PC-3 (cell line): Measurements from ENCODE around the gene PIGS. TPM values are rescaled to one million over a fixed set of nuclear protein-coding genes. Genes with fewer than 3 reads are reported as not detected.
A peak's percentile ranks its signal among the peaks of the same experiment; 100 is the strongest.

Experiments
- ATAC-seq: fragments of 200-7000 bp; cut with Tn5 transposase; 2 replicates; pipeline ENCODE4 v1.9.1; 2020; ENCODE audit warnings: mild to moderate bottlenecking, moderate library complexity
- BruUV-seq: library from RNA; stranded (reverse); fragments of 400-500 nt; replicated peaks from 2 replicates; lab custom pipeline; 2021; lab: Mats Ljungman, UMichigan
- CTCF ChIA-PET: fragments of 300-600 bp; sonication (Branson Sonifier 250); formaldehyde crosslinking; loops from one replicate; lab custom pipeline; 2022; ENCODE audit warnings: antibody characterized with exemption; lab: Charles Lee
- POLR2A ChIA-PET: fragments of 300-600 bp; sonication (Branson Sonifier 250); formaldehyde crosslinking; loops from one replicate; lab custom pipeline; 2022; ENCODE audit warnings: antibody characterized with exemption; ENCODE audit not compliant: unreplicated experiment; lab: Charles Lee
- DNase-seq: peaks from one replicate; pipeline ENCODE4 v3.0.0-alpha.2; 2015
- H2AFZ ChIP-seq: fragments of 300-600 bp; sonication (generic); 2 replicates; pipeline ENCODE4 v1.6.0; 2016; ENCODE audit warnings: antibody characterized with exemption, low read length
- H3F3A ChIP-seq: fragments of 300-600 bp; sonication (generic); one replicate; pipeline ENCODE4 v1.6.0; 2017; ENCODE audit warnings: antibody characterized with exemption, low read length, control low read depth, mild to moderate bottlenecking; ENCODE audit not compliant: unreplicated experiment
- H3K27ac ChIP-seq: fragments of 300-600 bp; sonication (generic); 2 replicates; pipeline ENCODE4 v1.5.1; 2016; ENCODE audit warnings: mild to moderate bottlenecking, low read length
- H3K27me3 ChIP-seq: fragments of 300-600 bp; sonication (generic); 2 replicates; pipeline ENCODE4 v1.6.1; 2016; ENCODE audit warnings: low read length, mixed read lengths
- H3K36me3 ChIP-seq: fragments of 300-600 bp; sonication (generic); 2 replicates; pipeline ENCODE4 v1.6.1; 2016; ENCODE audit warnings: low read depth, mixed run types, low read length, mixed read lengths
- H3K4me1 ChIP-seq: fragments of 300-600 bp; sonication (generic); 2 replicates; pipeline ENCODE4 v1.5.1; 2016; ENCODE audit warnings: low read length; ENCODE audit not compliant: insufficient read depth
- H3K4me2 ChIP-seq: fragments of 300-600 bp; sonication (generic); 2 replicates; pipeline ENCODE4 v1.6.0; 2016; ENCODE audit warnings: low read length
- H3K4me3 ChIP-seq: fragments of 300-600 bp; sonication (generic); 2 replicates; pipeline ENCODE4 v1.5.1; 2016; ENCODE audit warnings: mild to moderate bottlenecking, low read length, mixed read lengths
- H3K79me2 ChIP-seq: fragments of 300-600 bp; sonication (generic); 2 replicates; pipeline ENCODE4 v1.6.1; 2017; ENCODE audit warnings: low read length, mixed read lengths
- H3K9ac ChIP-seq: fragments of 300-600 bp; sonication (generic); 2 replicates; pipeline ENCODE4 v1.6.0; 2016; ENCODE audit warnings: mild to moderate bottlenecking, low read length
- H3K9me2 ChIP-seq: fragments of 300-600 bp; sonication (generic); replicated peaks from 2 replicates; pipeline ENCODE4 v1.6.1; 2016; ENCODE audit warnings: mixed run types, low read length, mixed read lengths
- H3K9me3 ChIP-seq: fragments of 300-600 bp; sonication (generic); 2 replicates; pipeline ENCODE4 v1.6.1; 2016; ENCODE audit warnings: low read length, mixed read lengths
- H4K20me1 ChIP-seq: fragments of 300-600 bp; sonication (generic); 2 replicates; pipeline ENCODE4 v1.6.1; 2016; ENCODE audit warnings: low read length, mixed read lengths
- EZH2 ChIP-seq: fragments of 300-600 bp; sonication (generic); IDR thresholded peaks from one replicate; pipeline ENCODE4 v1.6.1; 2017; ENCODE audit warnings: antibody characterized with exemption, mild to moderate bottlenecking, low read length; ENCODE audit not compliant: unreplicated experiment
- EZH2phosphoT487 ChIP-seq: fragments of 300-600 bp; sonication (generic); IDR thresholded peaks from 2 replicates; pipeline ENCODE4 v1.6.1; 2018; ENCODE audit warnings: mild to moderate bottlenecking, antibody characterized with exemption, low read length, borderline replicate concordance
- intact Hi-C: fragments of 100-400 bp; cut with micrococcal nuclease; formaldehyde crosslinking; loops from 2 replicates; pipeline ENCODE4 v1.9.0; 2023
- total RNA-seq: library from RNA; depleted of rRNA; stranded (reverse); fragments of >200 nt; gene quantifications from 2 replicates; pipeline ENCODE4 v1.2.3, GENCODE V29; 2014
- TF ChIP-seq, protein P1 (sequence below): fragments of 300-600 bp; sonication (generic); conservative IDR thresholded peaks from 2 replicates; pipeline ENCODE4 v1.5.1; 2017; ENCODE audit warnings: antibody characterized with exemption, low read depth, mild to moderate bottlenecking, low read length

PIGS gene
- total RNA-seq, 1 experiment from 2014 or later, result 15.8 TPM

DNA sequence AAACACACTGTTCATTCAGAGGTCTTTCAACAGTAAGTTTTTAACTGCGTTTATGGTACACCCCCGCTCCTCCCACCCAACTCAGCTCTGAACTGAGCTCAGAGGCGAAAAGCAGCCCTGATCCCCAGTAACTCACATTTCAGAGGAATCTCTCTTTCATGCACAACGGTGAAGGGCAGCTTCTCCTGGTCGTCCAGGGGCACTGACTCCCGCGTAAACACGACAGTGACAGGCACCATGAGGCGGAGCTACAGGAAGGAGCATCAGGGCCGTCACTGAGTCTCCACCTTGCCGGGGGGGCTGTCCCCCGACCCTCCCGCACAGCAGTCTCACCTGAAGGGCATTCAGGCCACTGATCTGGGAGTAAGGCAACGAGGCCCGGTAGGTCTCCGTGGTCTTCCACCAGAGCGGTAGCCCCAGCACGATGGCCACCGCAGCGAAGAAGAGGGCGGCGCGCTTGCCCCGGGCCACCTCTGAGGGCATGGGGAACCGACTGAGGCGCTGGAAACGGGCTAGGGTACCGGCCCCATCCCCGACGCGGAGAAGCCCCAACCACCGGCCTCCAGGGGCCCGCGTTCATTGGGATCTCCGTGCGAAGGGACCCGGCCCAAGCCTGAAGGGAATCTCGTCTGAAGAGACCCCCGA, 486 bp downstream of the PIGS start:
- Histone ChIP-seq H3K4me2 (peak overlapping the region; percentile 91), H4K20me1 (no peaks in the 10 kb centered on the region), H3K27ac (no peak overlapping the region), H3K4me1 (peaks cover 15% of the 10 kb centered on the region), H3F3A (no peaks in the 10 kb centered on the region), H3K9me3 (no peaks in the 10 kb centered on the region), H3K79me2 (peaks cover 23% of the 10 kb centered on the region), H3K27me3 (no peaks in the 10 kb centered on the region), H2AFZ (peak overlapping the region; percentile 97), H3K9me2 (no peaks in the 10 kb centered on the region), H3K4me3 (peak overlapping the region; percentile 98), H3K9ac (peak overlapping the region; percentile 83), H3K36me3 (no peaks in the 10 kb centered on the region; the same call in 1 of the 2 replicates)
- ATAC-seq (peak; percentile 43), DNase-seq (peak; percentile 20)
- BruUV-seq, result no TSS peak
- TF ChIP-seq, protein P1, sequence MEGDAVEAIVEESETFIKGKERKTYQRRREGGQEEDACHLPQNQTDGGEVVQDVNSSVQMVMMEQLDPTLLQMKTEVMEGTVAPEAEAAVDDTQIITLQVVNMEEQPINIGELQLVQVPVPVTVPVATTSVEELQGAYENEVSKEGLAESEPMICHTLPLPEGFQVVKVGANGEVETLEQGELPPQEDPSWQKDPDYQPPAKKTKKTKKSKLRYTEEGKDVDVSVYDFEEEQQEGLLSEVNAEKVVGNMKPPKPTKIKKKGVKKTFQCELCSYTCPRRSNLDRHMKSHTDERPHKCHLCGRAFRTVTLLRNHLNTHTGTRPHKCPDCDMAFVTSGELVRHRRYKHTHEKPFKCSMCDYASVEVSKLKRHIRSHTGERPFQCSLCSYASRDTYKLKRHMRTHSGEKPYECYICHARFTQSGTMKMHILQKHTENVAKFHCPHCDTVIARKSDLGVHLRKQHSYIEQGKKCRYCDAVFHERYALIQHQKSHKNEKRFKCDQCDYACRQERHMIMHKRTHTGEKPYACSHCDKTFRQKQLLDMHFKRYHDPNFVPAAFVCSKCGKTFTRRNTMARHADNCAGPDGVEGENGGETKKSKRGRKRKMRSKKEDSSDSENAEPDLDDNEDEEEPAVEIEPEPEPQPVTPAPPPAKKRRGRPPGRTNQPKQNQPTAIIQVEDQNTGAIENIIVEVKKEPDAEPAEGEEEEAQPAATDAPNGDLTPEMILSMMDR, result no peak
- no peak for TF ChIP-seq EZH2
- no peak for TF ChIP-seq EZH2phosphoT487
- CTCF ChIA-PET, result no interaction called here
- intact Hi-C loops, result no loop called here
- POLR2A ChIA-PET, result interaction anchor here (0.5 to 0.6 kb wide), 2 partner anchors 11 to 18 kb away, joined by 3 to 13 read pairs; no protein-coding TSS in a partner anchor

DNA sequence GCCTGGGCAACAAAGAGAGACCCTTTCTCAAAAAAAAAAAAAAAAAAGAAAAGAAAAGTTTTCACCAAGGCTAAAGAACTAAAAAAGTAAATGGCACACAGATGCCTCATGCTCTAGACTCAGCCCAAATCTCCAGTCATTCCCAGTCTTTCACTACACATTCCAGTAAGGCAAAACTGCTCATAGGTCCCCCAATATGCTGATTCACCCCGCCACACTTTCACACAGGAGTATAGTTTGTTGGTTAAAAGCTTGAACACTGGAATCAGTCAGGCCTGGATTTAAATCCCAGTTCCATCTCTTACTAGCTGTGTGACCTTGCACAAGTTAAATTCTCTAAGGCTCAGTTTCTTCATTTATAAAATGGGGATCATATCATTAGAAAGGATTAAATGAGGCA, 1.9 kb downstream of the PIGS start:
- Histone ChIP-seq H3F3A (no peaks in the 10 kb centered on the region), H3K36me3 (no peaks in the 10 kb centered on the region), H3K9me3 (no peaks in the 10 kb centered on the region), H3K4me3 (peak overlapping the region; percentile 7; the same call in 1 of the 2 replicates), H3K9me2 (no peaks in the 10 kb centered on the region), H3K9ac (no peak overlapping the region), H3K4me2 (peak overlapping the region; percentile 91; the same call in 1 of the 2 replicates), H3K79me2 (peaks cover 23% of the 10 kb centered on the region), H3K27ac (no peak overlapping the region), H3K4me1 (peaks cover 15% of the 10 kb centered on the region), H2AFZ (no peak overlapping the region), H3K27me3 (no peaks in the 10 kb centered on the region), H4K20me1 (no peaks in the 10 kb centered on the region)
- TF ChIP-seq EZH2phosphoT487, result no peak
- ChIA-PET POLR2A (no interaction called here), CTCF (no interaction called here)
- DNase-seq, result no peak
- no TSS peak for BruUV-seq
- no peak for ATAC-seq
- intact Hi-C loops, result no loop called here

DNA sequence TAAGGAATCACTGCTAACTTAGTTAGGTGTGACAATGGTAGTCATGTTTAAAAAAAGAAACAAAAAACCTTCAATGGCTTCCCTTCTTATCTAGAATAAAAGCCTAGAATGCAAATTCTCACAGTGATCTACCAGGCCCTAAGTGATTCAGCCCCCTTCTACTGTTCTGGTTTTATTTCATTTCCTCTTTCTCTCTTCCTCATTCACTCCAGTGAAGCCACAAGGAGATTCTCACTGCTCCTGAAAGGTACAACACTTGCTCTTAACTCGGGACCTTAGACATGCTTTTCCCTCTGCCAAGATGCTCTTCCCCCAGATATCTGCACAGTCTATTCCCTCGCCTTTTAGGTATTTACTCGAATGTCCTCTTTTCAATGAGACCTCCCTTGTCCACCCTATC, 3.7 kb downstream of the PIGS start:
- Histone ChIP-seq H3K27me3 (no peaks in the 10 kb centered on the region), H3K27ac (no peak overlapping the region), H3K9me3 (no peaks in the 10 kb centered on the region), H3K9ac (no peak overlapping the region), H3K4me2 (no peak overlapping the region), H4K20me1 (no peaks in the 10 kb centered on the region), H3K36me3 (no peaks in the 10 kb centered on the region), H3K9me2 (no peaks in the 10 kb centered on the region), H3K79me2 (peaks cover 23% of the 10 kb centered on the region), H3K4me1 (peaks cover 12% of the 10 kb centered on the region), H3K4me3 (no peak overlapping the region), H2AFZ (no peak overlapping the region), H3F3A (no peaks in the 10 kb centered on the region)
- no peak for ATAC-seq
- intact Hi-C loops, result no loop called here
- CTCF ChIA-PET, result no interaction called here
- TF ChIP-seq, protein P1, result no peak
- no peak for TF ChIP-seq EZH2phosphoT487
- TF ChIP-seq EZH2, result no peak
- POLR2A ChIA-PET, result no interaction called here
- no TSS peak for BruUV-seq
- DNase-seq, result no peak
